ENCODE results near the gene ARMH4.

DNA sequence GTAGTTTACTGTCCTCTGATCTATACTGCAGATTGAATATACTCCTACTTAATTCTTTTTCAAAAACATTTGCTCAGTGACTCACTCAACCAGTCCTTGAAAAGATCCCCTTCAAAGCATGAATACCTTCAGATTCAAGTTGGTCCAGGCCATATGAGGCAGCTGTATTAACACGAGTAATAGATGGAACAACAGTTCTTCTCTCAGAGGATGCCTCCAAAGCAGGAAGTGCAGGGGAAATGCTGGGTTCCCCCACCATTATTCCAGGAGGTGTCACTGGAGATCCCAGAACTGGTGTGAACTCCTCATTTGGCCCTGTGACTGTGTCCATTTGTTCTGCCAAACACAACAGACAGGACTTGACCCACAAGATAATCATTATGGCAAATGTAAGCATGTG is 20.6 kb downstream of the ARMH4 start:
- TF ChIP-seq SIN3A (IDR thresholded peaks at IDR 0.05; ENCODE audit: borderline replicate concordance, insufficient read depth, low read length) (no peak), POLR2AphosphoS5 (IDR thresholded peaks at IDR 0.05; ENCODE audit: low read depth, low read length) (no peak), TAF1 (IDR thresholded peaks at IDR 0.05; ENCODE audit: borderline replicate concordance, insufficient read depth, low read length) (no peak)
- TF ChIP-seq, protein P1, sequence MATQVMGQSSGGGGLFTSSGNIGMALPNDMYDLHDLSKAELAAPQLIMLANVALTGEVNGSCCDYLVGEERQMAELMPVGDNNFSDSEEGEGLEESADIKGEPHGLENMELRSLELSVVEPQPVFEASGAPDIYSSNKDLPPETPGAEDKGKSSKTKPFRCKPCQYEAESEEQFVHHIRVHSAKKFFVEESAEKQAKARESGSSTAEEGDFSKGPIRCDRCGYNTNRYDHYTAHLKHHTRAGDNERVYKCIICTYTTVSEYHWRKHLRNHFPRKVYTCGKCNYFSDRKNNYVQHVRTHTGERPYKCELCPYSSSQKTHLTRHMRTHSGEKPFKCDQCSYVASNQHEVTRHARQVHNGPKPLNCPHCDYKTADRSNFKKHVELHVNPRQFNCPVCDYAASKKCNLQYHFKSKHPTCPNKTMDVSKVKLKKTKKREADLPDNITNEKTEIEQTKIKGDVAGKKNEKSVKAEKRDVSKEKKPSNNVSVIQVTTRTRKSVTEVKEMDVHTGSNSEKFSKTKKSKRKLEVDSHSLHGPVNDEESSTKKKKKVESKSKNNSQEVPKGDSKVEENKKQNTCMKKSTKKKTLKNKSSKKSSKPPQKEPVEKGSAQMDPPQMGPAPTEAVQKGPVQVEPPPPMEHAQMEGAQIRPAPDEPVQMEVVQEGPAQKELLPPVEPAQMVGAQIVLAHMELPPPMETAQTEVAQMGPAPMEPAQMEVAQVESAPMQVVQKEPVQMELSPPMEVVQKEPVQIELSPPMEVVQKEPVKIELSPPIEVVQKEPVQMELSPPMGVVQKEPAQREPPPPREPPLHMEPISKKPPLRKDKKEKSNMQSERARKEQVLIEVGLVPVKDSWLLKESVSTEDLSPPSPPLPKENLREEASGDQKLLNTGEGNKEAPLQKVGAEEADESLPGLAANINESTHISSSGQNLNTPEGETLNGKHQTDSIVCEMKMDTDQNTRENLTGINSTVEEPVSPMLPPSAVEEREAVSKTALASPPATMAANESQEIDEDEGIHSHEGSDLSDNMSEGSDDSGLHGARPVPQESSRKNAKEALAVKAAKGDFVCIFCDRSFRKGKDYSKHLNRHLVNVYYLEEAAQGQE (IDR thresholded peaks at IDR 0.05; ENCODE audit: insufficient read depth in 1 of 2, low read depth in 2 of 2, low read length in 2 of 2): no peak
